GM12874 (cell line): Measurements from ENCODE around the gene ATP10A.

ENCODE experiments used
- TF ChIP-seq, protein P1 (sequence below): IDR thresholded peaks from 2 replicates; pipeline ENCODE4 v1.5.1; 2011; ENCODE audit warnings: low read depth, mild to moderate bottlenecking, control low read depth, low read length, moderate library complexity; ENCODE audit not compliant: insufficient read depth

Gene ATP10A

DNA sequence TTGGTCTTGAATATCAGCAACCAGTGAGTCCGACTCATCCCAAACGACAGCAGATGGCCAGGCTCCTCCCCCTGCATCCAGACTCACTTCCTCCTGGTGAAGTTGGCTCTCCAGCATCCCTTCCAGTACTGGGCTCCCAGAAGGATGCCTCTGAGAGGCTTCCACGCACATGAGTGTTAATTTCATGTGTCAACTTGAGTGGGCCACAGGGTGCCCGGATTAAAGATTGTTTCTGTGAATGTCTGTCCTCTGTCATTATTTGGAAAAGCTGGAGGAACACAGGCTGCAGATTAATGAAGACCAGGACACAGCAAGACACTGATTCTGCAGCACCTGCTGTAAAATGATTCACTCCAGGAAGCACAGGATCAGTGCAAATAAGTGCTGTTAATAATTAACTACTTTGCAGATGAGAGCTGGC lies 99.8 kb downstream of the ATP10A start:
- TF ChIP-seq, protein P1, sequence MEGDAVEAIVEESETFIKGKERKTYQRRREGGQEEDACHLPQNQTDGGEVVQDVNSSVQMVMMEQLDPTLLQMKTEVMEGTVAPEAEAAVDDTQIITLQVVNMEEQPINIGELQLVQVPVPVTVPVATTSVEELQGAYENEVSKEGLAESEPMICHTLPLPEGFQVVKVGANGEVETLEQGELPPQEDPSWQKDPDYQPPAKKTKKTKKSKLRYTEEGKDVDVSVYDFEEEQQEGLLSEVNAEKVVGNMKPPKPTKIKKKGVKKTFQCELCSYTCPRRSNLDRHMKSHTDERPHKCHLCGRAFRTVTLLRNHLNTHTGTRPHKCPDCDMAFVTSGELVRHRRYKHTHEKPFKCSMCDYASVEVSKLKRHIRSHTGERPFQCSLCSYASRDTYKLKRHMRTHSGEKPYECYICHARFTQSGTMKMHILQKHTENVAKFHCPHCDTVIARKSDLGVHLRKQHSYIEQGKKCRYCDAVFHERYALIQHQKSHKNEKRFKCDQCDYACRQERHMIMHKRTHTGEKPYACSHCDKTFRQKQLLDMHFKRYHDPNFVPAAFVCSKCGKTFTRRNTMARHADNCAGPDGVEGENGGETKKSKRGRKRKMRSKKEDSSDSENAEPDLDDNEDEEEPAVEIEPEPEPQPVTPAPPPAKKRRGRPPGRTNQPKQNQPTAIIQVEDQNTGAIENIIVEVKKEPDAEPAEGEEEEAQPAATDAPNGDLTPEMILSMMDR, result no peak

DNA sequence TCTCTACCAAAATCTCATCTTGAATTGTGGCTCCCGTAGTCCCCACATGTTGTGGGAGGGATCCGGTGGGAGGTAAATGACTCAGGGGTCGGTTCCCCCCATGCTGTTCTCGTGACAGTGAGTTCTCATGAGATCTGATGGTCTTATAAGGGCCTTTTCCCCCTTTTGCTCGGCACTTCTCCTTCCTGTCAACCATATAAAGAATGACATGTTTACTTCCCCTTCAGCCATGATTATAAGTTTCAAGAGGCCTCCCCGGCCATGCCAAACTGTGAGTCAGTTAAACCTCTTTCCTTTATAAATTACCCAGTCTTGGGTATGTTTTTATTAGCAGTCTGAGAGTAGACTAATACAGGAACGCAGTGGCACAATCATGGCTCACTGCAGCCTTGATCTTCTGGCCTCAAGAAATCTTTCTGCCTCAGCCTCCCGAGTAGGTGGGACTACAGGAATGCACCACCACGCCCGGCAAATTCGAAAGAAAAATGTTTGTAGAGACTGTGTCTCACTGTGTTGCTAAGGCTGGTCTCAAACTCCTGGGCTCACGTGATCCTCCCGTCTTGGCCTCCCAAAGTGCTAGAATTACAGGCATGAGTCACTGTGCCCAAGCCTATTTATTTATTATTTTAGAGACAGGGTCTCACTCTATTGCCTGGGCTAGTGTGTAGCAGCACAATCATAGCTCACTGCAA lies 101.0 kb downstream of the ATP10A start:
- TF ChIP-seq, protein P1, result no peak

DNA sequence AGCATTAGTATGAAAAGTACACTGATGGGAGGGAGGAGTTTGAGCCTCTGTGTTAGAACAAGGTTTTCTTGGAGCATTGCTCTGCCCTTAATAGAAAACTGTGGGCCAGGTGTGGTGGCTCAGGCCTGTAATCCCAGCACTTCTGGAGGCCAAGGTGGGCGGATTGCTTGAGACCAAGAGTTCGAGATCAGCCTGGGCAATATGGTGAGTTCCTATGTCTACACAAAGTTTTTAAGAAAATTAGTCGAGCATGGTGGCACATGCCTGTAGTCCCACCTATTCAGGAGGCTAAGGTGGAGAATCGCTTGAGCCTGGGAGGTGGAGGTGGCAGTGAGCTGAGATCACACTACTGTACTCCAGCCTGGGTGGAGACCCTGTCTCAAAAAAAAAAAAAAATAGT lies 103.7 kb downstream of the ATP10A start:
- TF ChIP-seq, protein P1, result no peak

DNA sequence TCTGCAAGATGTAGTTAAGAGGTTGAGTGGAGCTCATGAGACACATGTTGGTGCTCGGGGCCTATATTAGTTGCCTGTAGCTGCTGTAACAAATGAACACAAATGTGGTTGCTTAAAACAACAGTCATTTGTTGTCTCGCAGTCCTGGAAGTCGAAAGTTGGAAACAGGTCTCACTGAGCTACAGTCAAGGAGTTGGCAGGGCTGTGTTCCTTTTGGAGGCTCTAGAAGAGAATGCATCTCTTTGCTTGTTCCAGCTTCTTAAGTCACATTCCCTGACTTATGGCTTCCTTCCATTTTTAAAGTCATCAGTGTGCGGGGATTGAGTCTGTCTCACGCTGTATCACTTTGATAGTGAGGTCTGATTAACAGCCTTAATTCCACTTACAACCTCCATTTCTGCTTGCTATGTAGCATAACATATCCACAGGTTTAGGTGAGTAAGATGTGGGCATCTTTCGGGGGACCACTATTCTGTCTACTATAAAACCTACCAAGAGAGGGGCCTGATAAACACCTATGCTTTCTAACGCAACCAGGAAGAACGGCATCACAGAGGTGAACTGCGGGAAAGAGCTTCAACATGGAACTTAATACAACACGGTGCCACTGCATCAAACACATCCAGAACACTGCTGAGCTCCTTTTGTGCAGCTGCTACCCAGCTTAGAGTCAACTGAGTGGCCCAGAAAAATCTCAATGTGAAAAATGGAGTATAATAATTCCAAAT lies 119.4 kb downstream of the ATP10A start:
- TF ChIP-seq, protein P1, result no peak

GRCh38 chr15:25742776-25743547 lies 120.2 kb downstream of the ATP10A start:
- TF ChIP-seq, protein P1, result no peak

GRCh38 chr15:25742041-25742730 lies 120.9 kb downstream of the ATP10A start:
- TF ChIP-seq, protein P1, result no peak

GRCh38 chr15:25741256-25741580 lies 121.9 kb downstream of the ATP10A start:
- TF ChIP-seq, protein P1, result no peak
